Transverse colon (tissue), 3 donors: ENCODE results near the gene METTL8.

Source experiments
- CTCF ChIP-seq, 5 experiments: fragments of 200-600 bp in 3 of 5; fragments of 450-650 bp in 2 of 5; sonication (generic) in 3 of 5; IDR thresholded peaks; 1 replicate in 2 of 5; 2 replicates in 3 of 5; pipeline ENCODE4 v1.5.1; 2016 to 2017; ENCODE audit warnings: antibody characterized with exemption in 5 of 5, inconsistent platforms in 3 of 5, mild to moderate bottlenecking in 2 of 5, moderate library complexity in 1 of 5
- POLR2A ChIP-seq: fragments of 450-650 bp; IDR thresholded peaks from one replicate; pipeline ENCODE4 v1.6.1; 2016; ENCODE audit warnings: antibody characterized with exemption, mild to moderate bottlenecking, moderate library complexity

- no peak for TF ChIP-seq CTCF (IDR thresholded peaks at IDR 0.05)
- no peak for TF ChIP-seq POLR2A
These were observed 140.1 kb downstream of the METTL8 start for GRCh38 chr2:171293661-171294060.
